ENCODE results near the gene EPN3.

Gene EPN3

DNA sequence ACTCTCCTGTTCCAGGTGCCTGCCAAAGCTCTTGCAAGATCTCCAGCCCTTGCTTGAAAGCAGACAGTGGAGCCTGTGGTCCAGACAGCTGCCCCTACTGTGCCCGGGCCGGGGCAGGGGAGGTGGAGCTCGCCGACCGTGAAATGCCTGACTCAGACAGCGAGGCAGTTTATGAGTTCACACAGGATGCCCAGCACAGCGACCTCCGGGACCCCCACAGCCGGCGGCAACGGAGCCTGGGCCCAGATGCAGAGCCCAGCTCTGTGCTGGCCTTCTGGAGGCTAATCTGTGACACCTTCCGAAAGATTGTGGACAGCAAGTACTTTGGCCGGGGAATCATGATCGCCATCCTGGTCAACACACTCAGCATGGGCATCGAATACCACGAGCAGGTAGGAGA, 45.6 kb downstream of the EPN3 start:
- Histone ChIP-seq H3K9me3 (replicated peaks in 1 of 2; ENCODE audit: control insufficient read depth in 2 of 2, insufficient read depth in 1 of 2, low read depth in 1 of 2, low read length in 2 of 2) (peaks cover 0 to 4% of the 10 kb centered on the region in 2 donors), H3K4me2 (ENCODE audit: insufficient read depth, low read length, poor library complexity, severe bottlenecking) (no peak overlapping the region), H3K9ac (ENCODE audit: low read depth, low read length, poor library complexity) (no peak overlapping the region), H2AK5ac (ENCODE audit: low read depth, low read length) (peak overlapping the region; percentile 66), H3K79me1 (ENCODE audit: low read depth, low read length) (no peaks in the 10 kb centered on the region), H2AFZ (ENCODE audit: low read length) (no peak overlapping the region), H3K18ac (ENCODE audit: low read length) (no peak overlapping the region), H3K4ac (ENCODE audit: low read length) (no peak overlapping the region), H3K27ac (replicated peaks; ENCODE audit: low read length) (no peak overlapping the region), H2BK120ac (ENCODE audit: low read depth, low read length) (no peak overlapping the region), H3K27me3 (ENCODE audit: control insufficient read depth in 3 of 3, insufficient read depth in 3 of 3, low read depth in 1 of 3, low read length in 3 of 3) (no peaks in the 10 kb centered on the region), H2BK12ac (ENCODE audit: low read length) (peak overlapping the region; percentile 30), H4K91ac (ENCODE audit: low read depth, low read length, poor library complexity) (no peak overlapping the region), H3K4me1 (ENCODE audit: control insufficient read depth in 2 of 2, insufficient read depth in 1 of 2, low read depth in 1 of 2, low read length in 2 of 2) (peaks cover 0 to 21% of the 10 kb centered on the region in 2 donors), H2BK5ac (ENCODE audit: low read length) (peak overlapping the region; percentile 42), H2BK15ac (ENCODE audit: low read length) (peak overlapping the region; percentile 84), H4K8ac (ENCODE audit: low read depth, low read length) (no peak overlapping the region), H3K23ac (ENCODE audit: low read depth, low read length, poor library complexity) (peak overlapping the region; percentile 45), H3K14ac (ENCODE audit: low read length) (peak overlapping the region; percentile 79), H3K4me3 (ENCODE audit: low read length in 2 of 2) (no peak overlapping the region), H3K36me3 (replicated peaks in 1 of 2; ENCODE audit: control insufficient read depth in 2 of 2, insufficient read depth in 2 of 2, low read length in 2 of 2) (peaks cover 0 to 2% of the 10 kb centered on the region in 2 donors)
- no CpG with 5 or more reads among the region's 16 CpGs for WGBS, 2 donors (ENCODE audit: extremely low coverage in 2 of 2, insufficient read length in 2 of 2, insufficient replicate concordance in 1 of 2)
- no peak for DNase-seq (ENCODE audit: low spot score)

DNA sequence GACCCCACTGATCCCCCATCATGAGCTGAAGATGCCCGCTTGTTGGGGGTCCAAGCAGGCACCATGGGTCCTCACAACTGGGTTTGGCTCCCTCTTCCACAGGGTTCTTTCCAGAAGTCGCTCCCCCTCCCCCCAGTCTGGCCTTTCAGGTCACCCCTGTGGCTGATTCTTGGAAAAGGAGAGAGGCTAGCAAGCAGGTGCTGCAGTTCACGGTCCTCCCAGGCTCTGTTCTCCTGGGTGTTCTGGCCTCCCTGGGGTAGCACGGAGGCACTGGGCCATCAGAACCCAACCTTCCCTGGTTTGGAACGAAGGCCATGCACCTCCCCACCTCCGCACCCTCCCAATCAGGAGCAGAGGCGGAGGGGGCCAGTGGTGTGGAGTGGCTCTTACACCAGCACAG, 46.9 kb downstream of the EPN3 start:
- DNase-seq (ENCODE audit: low spot score), result no peak
- H4K91ac ChIP-seq (ENCODE audit: low read depth, low read length, poor library complexity), result no peak overlapping the region
- H3K23ac ChIP-seq (ENCODE audit: low read depth, low read length, poor library complexity), result peak overlapping the region; percentile 98
- H3K4ac ChIP-seq (ENCODE audit: low read length), result no peak overlapping the region
- no peak overlapping the region for H2BK120ac ChIP-seq (ENCODE audit: low read depth, low read length)
- H3K27ac ChIP-seq (replicated peaks; ENCODE audit: low read length), result no peak overlapping the region
- no peak overlapping the region for H3K4me2 ChIP-seq (ENCODE audit: insufficient read depth, low read length, poor library complexity, severe bottlenecking)
- no CpG with 5 or more reads among the region's 7 CpGs for WGBS, 2 donors (ENCODE audit: extremely low coverage in 2 of 2, insufficient read length in 2 of 2, insufficient replicate concordance in 1 of 2)
- peaks cover 0 to 2% of the 10 kb centered on the region in 2 donors for H3K36me3 ChIP-seq (replicated peaks in 1 of 2; ENCODE audit: control insufficient read depth in 2 of 2, insufficient read depth in 2 of 2, low read length in 2 of 2)
- no peak overlapping the region for H3K4me3 ChIP-seq (ENCODE audit: low read length in 2 of 2)
- no peak overlapping the region for H2BK12ac ChIP-seq (ENCODE audit: low read length)
- H3K9me3 ChIP-seq (replicated peaks in 1 of 2; ENCODE audit: control insufficient read depth in 2 of 2, insufficient read depth in 1 of 2, low read depth in 1 of 2, low read length in 2 of 2), result peaks cover 0 to 4% of the 10 kb centered on the region in 2 donors
- H3K27me3 ChIP-seq (ENCODE audit: control insufficient read depth in 3 of 3, insufficient read depth in 3 of 3, low read depth in 1 of 3, low read length in 3 of 3), result no peaks in the 10 kb centered on the region
- no peaks in the 10 kb centered on the region for H3K79me1 ChIP-seq (ENCODE audit: low read depth, low read length)
- peak overlapping the region; percentile 56 for H2BK15ac ChIP-seq (ENCODE audit: low read length)
- no peak overlapping the region for H3K14ac ChIP-seq (ENCODE audit: low read length)
- peak overlapping the region; percentile 51 for H3K9ac ChIP-seq (ENCODE audit: low read depth, low read length, poor library complexity)
- H2BK5ac ChIP-seq (ENCODE audit: low read length), result peak overlapping the region; percentile 62
- H3K4me1 ChIP-seq (ENCODE audit: control insufficient read depth in 2 of 2, insufficient read depth in 1 of 2, low read depth in 1 of 2, low read length in 2 of 2), result peaks cover 5 to 19% of the 10 kb centered on the region in 2 donors
- H2AFZ ChIP-seq (ENCODE audit: low read length), result no peak overlapping the region
- H2AK5ac ChIP-seq (ENCODE audit: low read depth, low read length), result peak overlapping the region; percentile 80
- peak overlapping the region; percentile 28 for H3K18ac ChIP-seq (ENCODE audit: low read length)
- no peak overlapping the region for H4K8ac ChIP-seq (ENCODE audit: low read depth, low read length)

DNA sequence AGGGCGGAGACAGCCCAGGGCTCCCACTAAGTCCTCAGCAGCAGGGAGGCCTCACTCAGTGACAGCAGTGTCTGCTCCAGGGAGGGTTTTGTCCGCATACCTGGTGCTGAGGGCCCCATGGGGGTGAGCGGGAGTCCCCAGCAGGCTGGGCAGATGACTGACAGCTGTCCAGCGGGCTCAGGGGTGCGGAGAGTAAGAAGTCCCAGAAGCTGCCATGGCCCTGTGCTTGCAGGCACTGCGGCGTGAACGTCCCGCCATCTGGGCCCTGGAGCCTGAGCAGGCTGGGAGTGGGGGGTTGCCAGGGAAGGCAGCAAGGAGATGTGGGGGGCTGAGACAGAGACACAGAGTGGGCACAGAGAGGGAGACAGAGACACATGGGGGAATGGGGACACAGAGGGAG, 48.1 kb downstream of the EPN3 start:
- Histone ChIP-seq H3K4me2 (ENCODE audit: insufficient read depth, low read length, poor library complexity, severe bottlenecking) (no peak overlapping the region), H2AFZ (ENCODE audit: low read length) (no peak overlapping the region), H2BK120ac (ENCODE audit: low read depth, low read length) (peak overlapping the region; percentile 43), H3K4me3 (ENCODE audit: low read length in 2 of 2) (no peak overlapping the region), H3K9me3 (replicated peaks in 1 of 2; ENCODE audit: control insufficient read depth in 2 of 2, insufficient read depth in 1 of 2, low read depth in 1 of 2, low read length in 2 of 2) (peaks cover 0 to 4% of the 10 kb centered on the region in 2 donors), H2BK12ac (ENCODE audit: low read length) (no peak overlapping the region), H3K14ac (ENCODE audit: low read length) (no peak overlapping the region), H4K91ac (ENCODE audit: low read depth, low read length, poor library complexity) (no peak overlapping the region), H2AK5ac (ENCODE audit: low read depth, low read length) (peak overlapping the region; percentile 80), H3K9ac (ENCODE audit: low read depth, low read length, poor library complexity) (peak overlapping the region; percentile 63), H3K4me1 (ENCODE audit: control insufficient read depth in 2 of 2, insufficient read depth in 1 of 2, low read depth in 1 of 2, low read length in 2 of 2) (peaks cover 5 to 20% of the 10 kb centered on the region in 2 donors), H3K36me3 (replicated peaks in 1 of 2; ENCODE audit: control insufficient read depth in 2 of 2, insufficient read depth in 2 of 2, low read length in 2 of 2) (peaks cover 0 to 2% of the 10 kb centered on the region in 2 donors), H3K79me1 (ENCODE audit: low read depth, low read length) (no peaks in the 10 kb centered on the region), H3K23ac (ENCODE audit: low read depth, low read length, poor library complexity) (peak overlapping the region; percentile 98), H3K4ac (ENCODE audit: low read length) (no peak overlapping the region), H2BK5ac (ENCODE audit: low read length) (no peak overlapping the region), H3K27me3 (ENCODE audit: control insufficient read depth in 3 of 3, insufficient read depth in 3 of 3, low read depth in 1 of 3, low read length in 3 of 3) (no peaks in the 10 kb centered on the region), H3K27ac (replicated peaks; ENCODE audit: low read length) (no peak overlapping the region), H3K18ac (ENCODE audit: low read length) (peak overlapping the region; percentile 61), H4K8ac (ENCODE audit: low read depth, low read length) (no peak overlapping the region), H2BK15ac (ENCODE audit: low read length) (peak overlapping the region; percentile 70)
- DNase-seq (ENCODE audit: low spot score), result no peak
- no CpG with 5 or more reads among the region's 9 CpGs for WGBS, 2 donors (ENCODE audit: extremely low coverage in 2 of 2, insufficient read length in 2 of 2, insufficient replicate concordance in 1 of 2)

DNA sequence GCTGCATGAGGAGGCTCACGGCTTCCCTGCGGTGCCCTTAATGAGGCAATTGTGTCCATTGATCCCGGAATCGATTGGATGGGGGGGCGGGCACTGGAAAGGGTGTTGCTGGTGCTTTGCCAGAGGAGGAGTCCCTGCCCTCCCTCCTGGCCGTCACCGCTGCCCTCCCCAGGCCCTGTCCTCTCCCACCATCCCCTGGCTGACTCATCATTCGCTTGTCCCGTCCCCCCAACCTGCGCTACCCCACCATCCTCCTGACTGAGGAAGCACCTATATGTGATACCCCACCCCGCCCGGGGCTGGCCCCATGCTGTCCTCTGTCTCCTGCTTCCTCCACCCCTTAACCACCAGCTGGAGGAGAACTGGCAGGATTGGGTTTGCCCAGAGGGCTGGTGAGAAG, 48.8 kb downstream of the EPN3 start:
- no CpG with 5 or more reads among the region's 12 CpGs for WGBS, 2 donors (ENCODE audit: extremely low coverage in 2 of 2, insufficient read length in 2 of 2, insufficient replicate concordance in 1 of 2)
- no peak overlapping the region for H3K27ac ChIP-seq (replicated peaks; ENCODE audit: low read length)

More for the DNA sequence above, 48.8 kb downstream of the EPN3 start:
- no peak overlapping the region for H4K91ac ChIP-seq (ENCODE audit: low read depth, low read length, poor library complexity)
- DNase-seq (ENCODE audit: low spot score), result no peak
- no peaks in the 10 kb centered on the region for H3K27me3 ChIP-seq (ENCODE audit: control insufficient read depth in 3 of 3, insufficient read depth in 3 of 3, low read depth in 1 of 3, low read length in 3 of 3)
- peaks cover 0 to 4% of the 10 kb centered on the region in 2 donors for H3K9me3 ChIP-seq (replicated peaks in 1 of 2; ENCODE audit: control insufficient read depth in 2 of 2, insufficient read depth in 1 of 2, low read depth in 1 of 2, low read length in 2 of 2)
- no peak overlapping the region for H3K4me2 ChIP-seq (ENCODE audit: insufficient read depth, low read length, poor library complexity, severe bottlenecking)
- no peaks in the 10 kb centered on the region for H3K79me1 ChIP-seq (ENCODE audit: low read depth, low read length)
- no peak overlapping the region for H3K9ac ChIP-seq (ENCODE audit: low read depth, low read length, poor library complexity)
- H2AK5ac ChIP-seq (ENCODE audit: low read depth, low read length), result no peak overlapping the region
- H2BK120ac ChIP-seq (ENCODE audit: low read depth, low read length), result no peak overlapping the region
- no peak overlapping the region for H3K18ac ChIP-seq (ENCODE audit: low read length)
- no peak overlapping the region for H3K4me3 ChIP-seq (ENCODE audit: low read length in 2 of 2)
- H2BK15ac ChIP-seq (ENCODE audit: low read length), result no peak overlapping the region
- no peak overlapping the region for H3K14ac ChIP-seq (ENCODE audit: low read length)
- H3K4me1 ChIP-seq (ENCODE audit: control insufficient read depth in 2 of 2, insufficient read depth in 1 of 2, low read depth in 1 of 2, low read length in 2 of 2), result peaks cover 9 to 25% of the 10 kb centered on the region in 2 donors
- no peak overlapping the region for H2BK5ac ChIP-seq (ENCODE audit: low read length)
- no peak overlapping the region for H3K4ac ChIP-seq (ENCODE audit: low read length)
- H3K36me3 ChIP-seq (replicated peaks in 1 of 2; ENCODE audit: control insufficient read depth in 2 of 2, insufficient read depth in 2 of 2, low read length in 2 of 2), result peaks cover 0 to 2% of the 10 kb centered on the region in 2 donors
- H4K8ac ChIP-seq (ENCODE audit: low read depth, low read length), result no peak overlapping the region
- no peak overlapping the region for H3K23ac ChIP-seq (ENCODE audit: low read depth, low read length, poor library complexity)
- H2BK12ac ChIP-seq (ENCODE audit: low read length), result no peak overlapping the region
- no peak overlapping the region for H2AFZ ChIP-seq (ENCODE audit: low read length)
